Lower leg skin (tissue), 4 donors: ENCODE data around the gene CXADR. TPM values are rescaled to one million over a fixed set of nuclear protein-coding genes. Genes with fewer than 3 reads are reported as not detected.

Source experiments
- DNase-seq, 2 donors: peaks; one replicate each; pipeline ENCODE4 v3.0.0-alpha.2; 2019; ENCODE audit warnings: low spot score in 2 of 2
- H3K4me3 ChIP-seq: fragments of 200-600 bp; sonication (generic); 2 replicates; pipeline ENCODE4 v1.5.1; 2017; ENCODE audit warnings: mild to moderate bottlenecking, low read depth; ENCODE audit not compliant: poor library complexity, severe bottlenecking
- POLR2A ChIP-seq, 2 donors: fragments of 450-650 bp; IDR thresholded peaks; one replicate each; pipeline ENCODE4 v1.6.1; 2016 to 2017; ENCODE audit warnings: antibody characterized with exemption in 2 of 2, mild to moderate bottlenecking in 1 of 2, moderate library complexity in 1 of 2
- WGBS, 2 donors: methylation state at CpG; one replicate each; pipeline ENCODE4 v1.1.5; 2018; 5-methylcytosine and 5-hydroxymethylcytosine counted together
- intact Hi-C: fragments of 100-400 bp; cut with DNase I; formaldehyde crosslinking; loops from one replicate; pipeline ENCODE4 v1.15.0; 2023; ENCODE audit warnings: low total_unique reads
- total RNA-seq, 4 donors: library from RNA; depleted of rRNA; stranded (reverse); fragments of >200 nt; gene quantifications; one replicate each; pipeline ENCODE4 v1.1.0, GENCODE V29; 2016
- TF ChIP-seq, protein P1 (sequence below), 3 donors: fragments of 450-650 bp; IDR thresholded peaks; one replicate each; pipeline ENCODE4 v1.5.1; 2016; ENCODE audit warnings: antibody characterized with exemption in 3 of 3, mild to moderate bottlenecking in 3 of 3, moderate library complexity in 2 of 3

The CXADR gene
- total RNA-seq, 4 donors from 2014 or later = 84.7 to 134 (median 123) TPM

DNA sequence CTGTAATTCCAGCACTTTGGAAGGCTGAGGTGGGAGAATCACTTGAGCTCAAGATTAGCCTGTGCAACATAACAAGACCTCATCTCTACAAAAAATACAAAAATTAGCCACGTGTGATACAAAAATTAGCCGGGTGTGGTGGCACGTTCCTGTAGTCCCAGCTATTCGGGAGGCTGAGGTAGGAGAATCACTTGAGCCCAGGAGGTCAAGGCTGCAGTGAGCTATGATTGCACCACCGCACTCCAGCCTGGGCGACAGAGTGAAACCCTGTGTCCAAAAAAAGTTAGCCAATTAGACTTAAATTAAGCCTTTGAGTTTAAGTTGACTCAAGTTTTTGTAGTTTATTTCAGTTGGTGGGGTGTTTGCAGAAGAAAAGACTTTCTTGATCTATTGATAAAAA, 11.8 kb downstream of the CXADR start:
- 93 to 94% methylated on average over 6 of the region's 6 CpGs for WGBS, 2 donors
- no peak for DNase-seq

GRCh38 chr21:17526776-17527175, 13.9 kb downstream of the CXADR start:
- no peak overlapping the region for H3K4me3 ChIP-seq
- no peak for DNase-seq
- WGBS, 2 donors = 68 to 69% methylated on average over 3 of the region's 3 CpGs
- TF ChIP-seq POLR2A (IDR thresholded peaks at IDR 0.05) = no peak
- TF ChIP-seq, protein P1, sequence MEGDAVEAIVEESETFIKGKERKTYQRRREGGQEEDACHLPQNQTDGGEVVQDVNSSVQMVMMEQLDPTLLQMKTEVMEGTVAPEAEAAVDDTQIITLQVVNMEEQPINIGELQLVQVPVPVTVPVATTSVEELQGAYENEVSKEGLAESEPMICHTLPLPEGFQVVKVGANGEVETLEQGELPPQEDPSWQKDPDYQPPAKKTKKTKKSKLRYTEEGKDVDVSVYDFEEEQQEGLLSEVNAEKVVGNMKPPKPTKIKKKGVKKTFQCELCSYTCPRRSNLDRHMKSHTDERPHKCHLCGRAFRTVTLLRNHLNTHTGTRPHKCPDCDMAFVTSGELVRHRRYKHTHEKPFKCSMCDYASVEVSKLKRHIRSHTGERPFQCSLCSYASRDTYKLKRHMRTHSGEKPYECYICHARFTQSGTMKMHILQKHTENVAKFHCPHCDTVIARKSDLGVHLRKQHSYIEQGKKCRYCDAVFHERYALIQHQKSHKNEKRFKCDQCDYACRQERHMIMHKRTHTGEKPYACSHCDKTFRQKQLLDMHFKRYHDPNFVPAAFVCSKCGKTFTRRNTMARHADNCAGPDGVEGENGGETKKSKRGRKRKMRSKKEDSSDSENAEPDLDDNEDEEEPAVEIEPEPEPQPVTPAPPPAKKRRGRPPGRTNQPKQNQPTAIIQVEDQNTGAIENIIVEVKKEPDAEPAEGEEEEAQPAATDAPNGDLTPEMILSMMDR (IDR thresholded peaks at IDR 0.05) = no peak
- intact Hi-C loops = no loop called here

More for the DNA sequence above, 11.8 kb downstream of the CXADR start:
- intact Hi-C loops = no loop called here
- H3K4me3 ChIP-seq = no peak overlapping the region
- TF ChIP-seq, protein P1 (IDR thresholded peaks at IDR 0.05) = no peak
- TF ChIP-seq POLR2A (IDR thresholded peaks at IDR 0.05) = no peak

GRCh38 chr21:17527240-17527639, 14.4 kb downstream of the CXADR start:
- H3K4me3 ChIP-seq = no peak overlapping the region
- TF ChIP-seq POLR2A (IDR thresholded peaks at IDR 0.05) = no peak
- TF ChIP-seq, protein P1 (IDR thresholded peaks at IDR 0.05) = no peak
- intact Hi-C loops = no loop called here
- no peak for DNase-seq
- WGBS, 2 donors = 35 to 39% methylated on average over 2 of the region's 2 CpGs

GRCh38 chr21:17527711-17528110, 14.9 kb downstream of the CXADR start:
- TF ChIP-seq, protein P1 (IDR thresholded peaks at IDR 0.05) = no peak
- 67 to 74% methylated on average over 5 of the region's 5 CpGs for WGBS, 2 donors
- no peak overlapping the region for H3K4me3 ChIP-seq
- intact Hi-C loops = no loop called here
- DNase-seq = no peak

DNA sequence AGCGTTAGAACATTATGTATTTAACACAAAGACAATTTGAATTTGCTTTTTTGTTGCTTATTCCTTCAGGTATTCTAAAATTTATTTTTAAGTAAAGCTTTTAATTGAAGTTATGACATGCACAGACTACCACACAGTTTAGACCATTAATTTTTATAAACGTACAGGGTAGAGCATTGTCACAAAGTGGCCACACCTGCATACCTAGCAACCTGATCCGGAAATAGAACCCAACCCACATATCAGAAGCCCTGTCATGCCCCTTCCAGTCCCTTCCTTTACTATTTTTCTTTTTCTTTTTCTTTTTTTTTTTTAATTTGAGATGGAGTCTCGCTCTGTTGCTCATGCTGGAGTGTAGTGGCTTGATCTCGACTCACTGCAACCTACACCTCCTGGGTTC, 16.8 kb downstream of the CXADR start:
- no peak for DNase-seq
- no peak for TF ChIP-seq POLR2A (IDR thresholded peaks at IDR 0.05)
- TF ChIP-seq, protein P1 (IDR thresholded peaks at IDR 0.05) = no peak
- H3K4me3 ChIP-seq = no peak overlapping the region
- 61 to 72% methylated on average over 5 of the region's 5 CpGs for WGBS, 2 donors
- intact Hi-C loops = no loop called here

DNA sequence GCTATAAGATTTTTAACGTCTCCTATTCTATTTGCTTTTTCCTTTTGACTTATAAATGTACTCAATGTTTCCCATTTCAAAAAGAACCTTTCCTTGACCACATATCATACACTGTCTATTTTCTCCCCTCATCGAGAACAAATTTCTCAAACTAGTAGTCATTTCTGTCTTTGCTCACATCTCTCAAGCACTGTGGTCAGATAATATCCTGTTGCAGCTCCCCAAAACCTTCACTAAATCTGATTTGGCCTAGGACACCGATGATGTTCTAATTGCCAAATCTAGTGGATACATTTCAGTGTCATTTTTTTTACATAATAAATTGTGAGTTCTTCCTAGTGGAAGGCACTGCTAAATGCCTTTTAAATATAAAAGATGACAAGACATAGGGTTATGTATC, 19.4 kb downstream of the CXADR start:
- WGBS, 2 donors = 77 to 81% methylated on average over 3 of the region's 3 CpGs

More for the DNA sequence above, 19.4 kb downstream of the CXADR start:
- no peak for DNase-seq
- TF ChIP-seq, protein P1 (IDR thresholded peaks at IDR 0.05) = no peak
- H3K4me3 ChIP-seq = no peak overlapping the region
- intact Hi-C loops = no loop called here
